GM23248 (cell line): ENCODE measurements around the gene MBLAC1. TPM values are rescaled to one million over a fixed set of nuclear protein-coding genes. Genes with fewer than 3 reads are reported as not detected.

Experiments
- DNase-seq: peaks from one replicate; pipeline ENCODE4 v3.0.0-alpha.2; 2015
- H2AFZ ChIP-seq: fragments of 200-600 bp; sonication (generic); 2 replicates; pipeline ENCODE4 v1.6.1; 2016; ENCODE audit warnings: antibody characterized with exemption
- H3F3A ChIP-seq: fragments of 200-600 bp; sonication (generic); 2 replicates; pipeline ENCODE4 v1.6.1; 2016; ENCODE audit warnings: mild to moderate bottlenecking, antibody characterized with exemption, mixed run types; ENCODE audit not compliant: insufficient read depth
- H3K27ac ChIP-seq: fragments of 200-600 bp; sonication (generic); 2 replicates; pipeline ENCODE4 v1.5.1; 2016; ENCODE audit warnings: mild to moderate bottlenecking
- H3K27me3 ChIP-seq: fragments of 200-600 bp; sonication (generic); replicated peaks from 2 replicates; pipeline ENCODE4 v1.6.1; 2016; ENCODE audit warnings: mild to moderate bottlenecking; ENCODE audit not compliant: insufficient read depth
- H3K36me3 ChIP-seq: fragments of 200-600 bp; sonication (generic); 2 replicates; pipeline ENCODE4 v1.6.1; 2016; ENCODE audit warnings: low read depth, mild to moderate bottlenecking
- H3K4me1 ChIP-seq: fragments of 200-600 bp; sonication (generic); 2 replicates; pipeline ENCODE4 v1.6.1; 2016; ENCODE audit warnings: mild to moderate bottlenecking; ENCODE audit not compliant: insufficient read depth
- H3K4me2 ChIP-seq: fragments of 200-600 bp; sonication (generic); one replicate; pipeline ENCODE4 v1.6.1; 2016; ENCODE audit warnings: mild to moderate bottlenecking; ENCODE audit not compliant: unreplicated experiment
- H3K4me3 ChIP-seq: fragments of 200-600 bp; sonication (generic); 2 replicates; pipeline ENCODE4 v1.5.1; 2016; ENCODE audit warnings: mild to moderate bottlenecking
- H3K79me2 ChIP-seq: fragments of 200-600 bp; sonication (generic); 2 replicates; pipeline ENCODE4 v1.6.1; 2016; ENCODE audit warnings: mild to moderate bottlenecking; ENCODE audit not compliant: insufficient read depth
- H3K9ac ChIP-seq: fragments of 200-600 bp; sonication (generic); 2 replicates; pipeline ENCODE4 v1.6.1; 2016; ENCODE audit warnings: mild to moderate bottlenecking
- H3K9me2 ChIP-seq: fragments of 200-600 bp; sonication (generic); 2 replicates; pipeline ENCODE4 v1.6.1; 2016; ENCODE audit warnings: mixed run types, mild to moderate bottlenecking, moderate library complexity; ENCODE audit not compliant: insufficient read depth
- H3K9me3 ChIP-seq: fragments of 200-600 bp; sonication (generic); one replicate; pipeline ENCODE4 v1.6.1; 2017; ENCODE audit warnings: low read depth
- H4K20me1 ChIP-seq: fragments of 200-600 bp; sonication (generic); 2 replicates; pipeline ENCODE4 v1.6.0; 2016; ENCODE audit not compliant: insufficient read depth
- EZH2 ChIP-seq: fragments of 200-600 bp; sonication (generic); IDR thresholded peaks from 2 replicates; pipeline ENCODE4 v1.6.1; 2018; ENCODE audit warnings: antibody characterized with exemption, mild to moderate bottlenecking; ENCODE audit not compliant: insufficient read depth, poor library complexity, severe bottlenecking
- EZH2phosphoT487 ChIP-seq: fragments of 200-600 bp; sonication (generic); IDR thresholded peaks from 2 replicates; pipeline ENCODE4 v1.6.1; 2018; ENCODE audit warnings: antibody characterized with exemption, moderate library complexity, mild to moderate bottlenecking, low read depth; ENCODE audit not compliant: insufficient read depth
- WGBS, 2 experiments: methylation state at CpG; one replicate each; pipeline ENCODE4 v1.1.6; 2015 to 2017; ENCODE audit warnings: low lambda C conversion rate in 2 of 2, low coverage in 1 of 2; ENCODE audit errors: missing lambda C conversion rate in 2 of 2; 5-methylcytosine and 5-hydroxymethylcytosine counted together
- in situ Hi-C: fragments of 300-500 bp; cut with MboI; formaldehyde crosslinking; loops from 2 replicates; pipeline ENCODE4 v1.15.0; 2020
- polyA plus RNA-seq: library from polyadenylated mRNA; unstranded; fragments of >200 nt; fragmentation: Nextera tagmentation; extraction: Ambion mirVana; gene quantifications from 2 replicates; pipeline ENCODE4 v1.2.1, GENCODE V29; 2016
- total RNA-seq: library from RNA; depleted of rRNA; stranded (reverse); fragments of >200 nt; shearing (Covaris generic); gene quantifications from 2 replicates; pipeline ENCODE4 v1.2.3, GENCODE V29; 2014; rRNA removed

MBLAC1 gene, protein sequence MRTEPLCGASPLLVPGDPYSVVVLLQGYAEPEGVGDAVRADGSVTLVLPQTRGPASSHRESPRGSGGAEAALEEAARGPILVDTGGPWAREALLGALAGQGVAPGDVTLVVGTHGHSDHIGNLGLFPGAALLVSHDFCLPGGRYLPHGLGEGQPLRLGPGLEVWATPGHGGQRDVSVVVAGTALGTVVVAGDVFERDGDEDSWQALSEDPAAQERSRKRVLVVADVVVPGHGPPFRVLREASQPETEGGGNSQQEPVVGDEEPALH
- total RNA-seq (0.43 and 1.9 TPM in 2 replicates), polyA plus RNA-seq (1.3 TPM in 2 replicates)

DNA sequence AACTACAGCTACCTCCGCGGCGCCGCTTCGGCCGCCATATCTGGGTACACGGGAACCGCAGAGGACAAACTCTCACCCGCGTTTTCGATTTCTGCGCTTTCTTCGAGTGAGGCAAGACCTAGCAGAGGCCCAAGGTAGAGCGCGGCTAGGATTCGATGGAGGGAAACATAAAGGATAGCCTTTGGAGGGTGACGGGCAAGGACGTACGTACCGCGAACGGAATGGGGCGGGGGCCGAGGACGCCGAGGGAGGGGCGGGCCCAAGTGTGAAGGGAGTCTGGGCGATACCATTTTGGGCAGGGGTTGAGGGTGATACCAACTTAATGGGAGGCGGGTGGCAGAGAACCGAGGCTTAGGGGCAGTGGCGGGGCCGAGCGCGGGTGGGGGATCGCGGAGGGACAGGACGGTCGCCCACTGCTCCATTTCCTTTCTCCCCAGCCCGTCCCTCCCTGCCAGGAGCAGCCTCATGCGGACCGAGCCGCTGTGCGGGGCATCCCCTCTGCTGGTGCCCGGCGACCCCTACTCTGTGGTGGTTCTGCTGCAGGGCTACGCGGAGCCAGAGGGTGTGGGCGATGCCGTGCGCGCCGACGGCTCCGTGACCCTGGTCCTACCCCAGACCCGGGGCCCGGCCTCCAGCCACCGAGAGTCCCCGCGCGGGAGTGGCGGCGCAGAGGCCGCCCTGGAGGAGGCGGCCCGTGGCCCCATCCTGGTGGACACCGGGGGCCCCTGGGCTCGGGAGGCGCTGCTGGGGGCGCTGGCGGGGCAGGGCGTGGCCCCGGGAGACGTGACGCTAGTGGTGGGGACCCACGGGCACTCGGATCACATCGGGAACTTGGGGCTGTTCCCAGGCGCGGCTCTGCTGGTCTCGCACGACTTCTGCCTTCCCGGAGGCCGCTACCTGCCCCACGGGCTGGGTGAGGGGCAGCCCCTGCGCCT is at the start of gene MBLAC1:
Gene MBLAC1, plus strand, starts transcription at position 37 of the 935 bp plus-strand sequence. Its CDS starts 429 bp downstream, at position 466.
- Histone ChIP-seq H3K9me3 (no peaks in the 10 kb centered on the region), H3K9ac (peak within 1 kb of the TSS; percentile 94), H3K9me2 (no peaks in the 10 kb centered on the region), H2AFZ (peak within 1 kb of the TSS; percentile 95), H3K27ac (peak within 1 kb of the TSS; percentile 97), H3K36me3 (no peaks in the 10 kb centered on the region), H3K4me2 (peak within 1 kb of the TSS; percentile 99), H4K20me1 (no peaks in the 10 kb centered on the region), H3K4me3 (peak within 1 kb of the TSS; percentile 99), H3K4me1 (peaks cover 3% of the 10 kb centered on the region; the same call in 1 of the 2 replicates), H3K79me2 (peaks cover 13% of the 10 kb centered on the region), H3F3A (peaks cover 4% of the 10 kb centered on the region; the same call in 1 of the 2 replicates), H3K27me3 (no peaks in the 10 kb centered on the region)
- 0 to 3% methylated on average over 48 to 55 of the region's 85 CpGs for WGBS, 2 experiments
- TF ChIP-seq EZH2 (no peak), EZH2phosphoT487 (no peak)
- peak; percentile 95 for DNase-seq
- in situ Hi-C loops: no loop called here

DNA sequence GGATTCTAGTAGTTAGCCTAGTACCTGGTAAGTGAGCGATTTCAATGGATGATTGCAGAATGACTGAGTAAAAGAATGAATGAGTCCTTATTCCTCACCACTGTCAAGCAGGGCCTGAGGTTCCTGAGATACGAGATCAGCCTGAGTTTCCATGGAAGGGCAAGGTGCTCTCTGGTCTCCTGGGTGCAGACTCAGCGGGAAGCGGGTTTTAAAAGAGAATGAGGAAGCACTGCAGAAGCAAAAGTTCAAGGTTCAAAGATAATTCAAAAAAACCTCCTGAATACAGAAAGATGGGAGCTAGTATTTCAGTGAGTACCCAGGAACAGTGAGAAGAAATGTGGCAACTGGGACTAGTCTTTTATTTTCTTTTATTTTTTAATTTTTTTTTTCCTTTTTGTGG is 49.6 kb upstream of the MBLAC1 start:
- no peak overlapping the region for H3K9ac ChIP-seq
- H3F3A ChIP-seq: no peaks in the 10 kb centered on the region
- H3K4me1 ChIP-seq: peaks cover 10% of the 10 kb centered on the region
- no peak overlapping the region for H3K4me3 ChIP-seq
- no peaks in the 10 kb centered on the region for H3K9me3 ChIP-seq
- TF ChIP-seq EZH2 (no peak), EZH2phosphoT487 (no peak)
- no peak overlapping the region for H2AFZ ChIP-seq
- in situ Hi-C loops: no loop called here
- peaks cover 46% of the 10 kb centered on the region for H3K36me3 ChIP-seq
- no peaks in the 10 kb centered on the region for H4K20me1 ChIP-seq
- WGBS, 2 experiments: 98% methylated on average over 4 of the region's 4 CpGs
- peaks cover 69% of the 10 kb centered on the region for H3K79me2 ChIP-seq
- H3K9me2 ChIP-seq: no peaks in the 10 kb centered on the region
- H3K27me3 ChIP-seq: no peaks in the 10 kb centered on the region
- H3K4me2 ChIP-seq: no peak overlapping the region
- no peak for DNase-seq
- no peak overlapping the region for H3K27ac ChIP-seq

DNA sequence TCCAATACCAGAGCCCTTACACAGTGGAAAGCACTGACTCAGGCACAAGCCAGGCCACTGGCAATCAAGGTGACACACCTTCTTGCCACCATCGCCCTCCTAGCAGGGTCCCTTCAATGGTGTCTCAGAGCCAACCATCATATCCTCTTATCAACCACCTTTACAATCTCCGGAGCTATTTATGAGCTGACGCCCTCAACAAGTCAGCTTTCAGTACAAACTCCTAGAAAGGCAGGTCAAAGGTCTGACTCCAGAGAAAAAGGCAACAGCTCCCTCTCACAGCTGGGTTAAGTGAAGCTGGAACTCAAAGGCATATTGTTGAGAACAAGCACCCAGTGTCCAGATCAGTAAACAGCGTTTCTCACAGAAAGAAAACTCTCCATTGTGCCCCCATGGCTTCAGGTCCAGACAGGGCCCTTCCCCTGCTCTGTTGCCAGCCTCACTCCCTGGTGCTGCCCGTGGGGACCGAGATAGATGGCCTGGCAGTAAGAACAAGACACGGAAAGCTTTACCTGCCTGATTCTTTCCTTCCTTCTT is 47.7 kb upstream of the MBLAC1 start:
- 78 to 83% methylated on average over 7 of the region's 7 CpGs for WGBS, 2 experiments
- no peak for DNase-seq
- Histone ChIP-seq H3K27me3 (no peaks in the 10 kb centered on the region), H3K36me3 (peaks cover 27% of the 10 kb centered on the region), H3K4me2 (no peak overlapping the region), H2AFZ (no peak overlapping the region), H3K9me3 (no peaks in the 10 kb centered on the region), H4K20me1 (no peaks in the 10 kb centered on the region), H3F3A (no peaks in the 10 kb centered on the region), H3K79me2 (peaks cover 69% of the 10 kb centered on the region), H3K9ac (peak overlapping the region; percentile 92; the same call in 1 of the 2 replicates), H3K4me3 (no peak overlapping the region), H3K27ac (no peak overlapping the region), H3K4me1 (peaks cover 10% of the 10 kb centered on the region), H3K9me2 (no peaks in the 10 kb centered on the region)
- no peak for TF ChIP-seq EZH2
- no peak for TF ChIP-seq EZH2phosphoT487
- in situ Hi-C loops: no loop called here

DNA sequence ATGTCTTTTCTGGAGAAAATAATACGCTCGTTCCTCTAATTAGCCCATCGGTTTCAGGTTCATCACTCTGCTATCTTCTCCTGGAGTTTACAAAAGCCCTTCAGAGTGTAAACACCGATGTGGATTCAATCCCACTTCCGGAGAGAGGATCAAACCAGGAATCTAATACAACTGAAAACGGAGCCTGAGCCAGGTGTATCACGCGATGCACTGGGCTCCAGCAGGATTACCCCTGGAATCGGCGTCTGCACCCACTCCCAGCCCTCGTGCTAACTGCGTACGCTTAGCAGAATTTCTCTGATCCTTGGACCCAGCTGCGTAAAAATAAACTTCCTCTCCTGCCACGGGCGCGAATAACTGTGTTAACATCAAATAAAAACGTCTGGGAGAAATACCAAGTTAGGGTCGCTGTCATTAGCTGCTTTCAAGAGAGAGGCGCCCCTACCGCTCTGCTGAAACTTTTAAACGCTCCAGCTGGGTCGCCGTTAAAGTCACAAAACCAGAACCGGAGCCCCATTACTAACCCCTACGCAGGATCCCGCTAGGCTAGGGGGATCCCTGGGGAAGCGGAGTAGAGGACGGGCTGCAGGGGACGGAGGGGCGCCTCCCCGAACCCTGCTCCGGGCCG is 45.7 kb upstream of the MBLAC1 start:
- Histone ChIP-seq H3K27ac (peak overlapping the region; percentile 63), H3K36me3 (peaks cover 9% of the 10 kb centered on the region), H3K9me3 (no peaks in the 10 kb centered on the region), H3K4me2 (peak overlapping the region; percentile 90), H2AFZ (peak overlapping the region; percentile 64), H3K9ac (peak overlapping the region; percentile 92), H4K20me1 (no peaks in the 10 kb centered on the region), H3F3A (peaks cover under 1% of the 10 kb centered on the region; the same call in 1 of the 2 replicates), H3K27me3 (no peaks in the 10 kb centered on the region), H3K9me2 (no peaks in the 10 kb centered on the region), H3K4me3 (peak overlapping the region; percentile 97), H3K79me2 (peaks cover 55% of the 10 kb centered on the region), H3K4me1 (peaks cover 10% of the 10 kb centered on the region)
- peak; percentile 55 for DNase-seq
- 1% methylated on average over 34 of the region's 34 CpGs for WGBS, 2 experiments
- TF ChIP-seq EZH2phosphoT487 (no peak), EZH2 (no peak)
- in situ Hi-C loops: no loop called here
